GM21360 (cell line): ENCODE measurements around the gene NEDD4L.

Source experiments
- ATAC-seq: cut with Tn5 transposase; IDR thresholded peaks from one replicate; pipeline ENCODE4 v1.9.1; 2021; ENCODE audit warnings: mild to moderate bottlenecking, moderate library complexity; ENCODE audit not compliant: unreplicated experiment

The NEDD4L gene

DNA sequence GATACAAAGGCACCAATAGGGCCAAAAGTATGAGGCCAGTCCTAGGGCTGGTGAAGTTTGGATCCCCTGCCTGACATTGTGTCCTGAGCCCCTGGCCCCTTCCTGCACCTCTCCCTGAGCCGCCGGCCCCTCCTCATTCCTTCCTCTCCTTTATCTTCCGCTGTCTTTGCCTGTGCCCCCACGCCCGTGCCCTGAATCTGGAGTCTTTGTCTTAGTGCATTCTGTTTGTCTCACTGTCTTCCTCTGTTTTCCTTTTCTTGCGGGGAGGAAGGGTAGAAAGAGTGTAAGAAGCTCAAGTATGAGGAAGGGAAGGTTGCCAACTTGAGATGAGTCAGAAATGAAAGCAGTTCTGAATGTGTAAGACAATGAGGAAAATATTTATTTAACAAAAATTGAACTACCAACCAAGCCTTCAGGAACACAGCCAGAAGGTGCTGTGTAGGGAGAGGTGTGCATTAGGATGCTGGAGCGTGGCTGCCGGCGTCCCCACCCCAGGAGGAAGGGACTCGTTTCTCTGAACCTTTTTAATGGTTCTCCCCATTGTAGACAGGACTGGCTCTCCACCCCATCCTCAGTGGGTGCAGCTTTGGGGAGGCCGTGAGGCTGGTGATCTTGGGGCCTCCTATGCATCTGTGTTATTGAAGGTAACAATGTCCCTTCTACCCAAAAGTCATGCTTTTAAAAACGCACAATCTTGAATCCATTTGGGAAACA, 133.1 kb downstream of the NEDD4L start:
- ATAC-seq, result no peak

DNA sequence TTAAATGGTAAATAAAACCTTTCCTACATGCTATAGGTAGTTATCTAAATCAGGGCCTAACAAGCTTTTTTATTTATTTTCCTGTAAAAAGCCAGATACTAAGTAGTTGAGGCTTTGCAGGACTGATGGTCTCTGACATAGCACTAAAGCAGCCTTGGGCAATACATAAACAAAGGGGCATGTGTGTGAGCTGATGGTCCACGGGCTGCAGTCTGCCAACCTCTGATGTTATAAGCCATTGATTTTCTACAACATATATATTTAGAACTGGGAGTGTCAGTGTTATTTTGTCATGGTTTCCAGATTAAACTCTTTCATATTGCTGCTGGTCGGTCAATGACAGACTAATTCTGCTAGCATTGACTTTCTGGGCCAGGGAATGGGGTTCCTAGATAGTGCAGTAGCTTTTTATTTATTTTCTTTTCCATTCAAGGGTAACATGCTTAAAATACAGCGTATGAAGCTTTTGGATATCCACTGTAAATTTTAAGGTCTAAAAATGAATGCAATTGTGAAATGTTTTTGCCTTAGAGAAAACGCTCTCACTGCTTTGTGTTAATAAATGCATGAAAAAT, 134.0 kb downstream of the NEDD4L start:
- ATAC-seq, result no peak

DNA sequence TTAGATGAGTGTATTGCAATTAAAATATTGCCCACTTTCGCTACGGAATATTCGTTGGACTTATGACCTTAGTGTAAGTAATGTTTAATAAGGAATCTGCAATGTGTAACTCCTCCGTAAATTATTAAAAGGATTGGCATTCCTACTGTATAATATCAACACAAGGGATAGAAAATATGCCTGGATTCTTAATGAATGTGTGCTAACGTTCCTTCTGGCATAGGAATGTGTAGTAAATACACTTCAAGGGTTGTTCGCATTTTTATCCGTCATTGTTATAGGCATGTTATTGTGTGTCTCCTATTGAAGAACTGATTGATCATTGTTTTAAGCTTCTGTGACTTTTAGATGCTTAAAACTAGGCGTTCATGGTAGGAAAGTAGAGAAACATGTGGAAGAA, 134.5 kb downstream of the NEDD4L start:
- ATAC-seq, result no peak

DNA sequence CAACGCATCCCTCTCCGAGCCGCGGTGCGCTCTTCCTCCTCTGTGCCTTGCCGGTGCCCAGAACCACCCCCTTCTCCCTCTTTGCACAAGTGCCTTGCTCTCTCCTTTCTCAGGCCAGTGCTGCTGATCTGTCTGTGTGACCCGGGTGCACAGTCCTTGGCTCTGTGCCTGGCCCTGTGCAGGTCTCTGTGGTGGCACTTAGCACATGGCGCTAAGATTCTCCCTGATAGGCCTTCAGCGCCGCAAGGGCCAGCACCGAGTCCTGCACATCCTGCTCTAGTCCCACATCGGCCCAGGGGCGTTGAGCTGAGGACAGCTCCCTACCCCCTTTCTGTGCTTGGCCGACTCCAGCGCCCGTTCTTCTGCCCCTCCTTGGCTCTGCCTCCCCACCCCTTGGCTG, 136.1 kb downstream of the NEDD4L start:
- no peak for ATAC-seq

DNA sequence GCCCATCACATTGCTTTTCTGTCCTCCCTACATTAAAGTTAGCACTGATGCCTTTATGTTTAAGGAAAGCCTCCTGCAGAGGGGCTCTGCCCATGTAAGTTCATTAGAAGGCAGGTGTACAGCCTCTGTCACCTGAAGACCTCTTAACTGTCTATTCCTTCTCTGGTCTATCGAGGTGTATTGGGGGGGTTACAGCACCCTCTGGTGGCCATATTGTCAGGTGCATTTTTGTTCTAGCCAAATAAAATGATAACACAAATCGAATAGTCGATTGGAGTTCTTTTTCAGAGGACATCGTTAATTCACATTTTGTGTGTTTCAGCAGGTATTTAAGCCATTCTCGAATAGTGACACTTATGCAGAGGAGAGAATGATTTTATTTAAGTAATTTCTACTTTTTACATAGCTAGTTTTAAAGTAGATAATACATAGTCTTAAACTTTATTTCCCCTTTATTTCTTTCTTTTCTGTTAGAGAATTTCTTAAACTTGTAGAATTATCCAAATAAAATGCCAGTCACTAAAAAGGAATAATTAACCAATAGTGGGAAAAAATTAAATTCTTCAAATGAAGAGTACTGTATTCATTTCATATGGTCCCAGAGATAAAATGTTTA, 136.8 kb downstream of the NEDD4L start:
- ATAC-seq, result no peak

DNA sequence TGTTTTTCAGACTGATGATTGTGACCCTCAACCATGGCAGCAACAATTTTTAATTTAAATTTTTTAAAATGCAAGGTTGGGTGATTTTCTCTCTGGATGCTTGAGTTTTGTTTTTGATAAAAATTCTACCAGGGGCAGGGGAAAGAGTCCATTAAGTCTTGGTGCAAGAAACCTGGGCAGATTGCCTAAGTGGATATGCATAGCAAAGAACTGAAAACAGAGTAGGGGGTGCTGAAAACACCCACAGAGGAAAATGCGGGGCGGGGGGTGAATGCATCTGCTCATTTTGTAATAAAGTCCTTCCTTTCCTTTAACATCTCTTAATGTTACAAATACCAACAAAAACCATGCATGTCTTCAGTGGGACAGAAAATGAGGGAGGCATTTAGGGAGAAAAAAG, 138.0 kb downstream of the NEDD4L start:
- no peak for ATAC-seq

DNA sequence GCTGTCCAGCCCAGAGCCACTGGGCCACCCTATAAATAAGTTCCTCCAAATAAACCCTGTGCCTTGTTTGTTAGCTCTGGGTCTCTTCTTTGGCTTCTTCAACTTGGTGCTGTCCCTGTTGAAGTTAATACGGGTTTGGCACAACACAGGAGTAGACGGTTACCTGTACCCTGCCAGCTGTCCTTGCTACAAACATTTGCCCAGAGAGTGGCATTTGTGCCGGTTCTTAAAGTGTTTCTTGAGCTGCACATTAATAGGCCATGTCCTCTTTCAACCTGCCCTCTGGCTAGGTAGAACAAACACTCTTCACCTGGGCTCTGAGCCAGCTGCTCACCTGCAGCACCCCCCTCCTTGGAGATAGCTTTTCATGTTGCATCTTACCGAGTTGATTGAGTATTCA, 139.2 kb downstream of the NEDD4L start:
- no peak for ATAC-seq

DNA sequence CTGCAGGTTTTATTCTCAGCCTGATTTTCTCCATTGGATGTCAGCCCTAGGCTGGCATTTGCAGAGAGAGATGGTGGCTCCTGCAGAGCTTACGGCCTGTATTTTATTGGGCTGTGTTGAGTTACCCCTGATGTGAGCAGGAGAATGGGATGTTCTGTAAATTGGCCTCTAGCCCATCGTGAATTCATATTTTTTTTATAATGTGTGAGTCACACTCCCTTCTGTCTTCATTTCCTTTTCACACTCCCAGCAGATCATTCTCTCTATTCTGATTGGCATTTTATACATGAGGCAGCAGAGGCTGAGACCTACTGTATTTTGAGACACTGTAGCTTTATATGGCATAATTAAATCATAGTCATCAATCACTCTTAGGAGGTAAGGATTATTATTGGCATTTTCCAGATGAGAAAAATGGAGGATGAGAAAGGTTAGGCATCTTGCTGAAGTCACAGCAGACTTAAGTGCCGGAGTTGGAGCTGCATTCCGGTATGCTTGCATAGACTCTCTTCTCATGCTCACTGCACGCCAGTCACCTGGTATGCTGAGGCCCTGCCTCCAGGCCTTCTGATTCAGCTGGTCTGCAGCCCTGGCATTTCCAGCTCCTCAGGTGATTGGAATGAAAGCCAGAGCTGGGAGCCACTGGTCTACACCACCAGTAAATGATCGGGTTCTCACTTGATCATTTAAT, 142.4 kb downstream of the NEDD4L start:
- ATAC-seq, result no peak

DNA sequence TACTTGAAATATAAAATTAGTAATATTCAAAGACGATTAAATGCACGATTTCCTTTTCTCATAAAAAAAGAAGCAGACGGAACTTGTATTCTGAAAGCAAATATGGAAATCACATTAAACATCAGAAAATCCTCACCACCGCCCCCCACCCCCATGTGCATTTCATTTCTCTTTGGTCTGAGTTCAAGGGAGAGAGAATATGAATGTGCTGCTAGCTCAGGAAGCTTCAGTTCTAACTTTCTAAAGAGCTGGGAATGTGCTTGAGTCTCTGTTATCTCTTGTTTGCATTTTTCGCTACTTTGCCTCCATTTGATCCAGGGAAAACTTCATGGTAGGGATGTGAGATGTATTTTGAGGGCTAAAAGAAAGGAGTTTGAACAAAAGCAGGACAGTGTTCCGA, 143.6 kb downstream of the NEDD4L start:
- no peak for ATAC-seq

DNA sequence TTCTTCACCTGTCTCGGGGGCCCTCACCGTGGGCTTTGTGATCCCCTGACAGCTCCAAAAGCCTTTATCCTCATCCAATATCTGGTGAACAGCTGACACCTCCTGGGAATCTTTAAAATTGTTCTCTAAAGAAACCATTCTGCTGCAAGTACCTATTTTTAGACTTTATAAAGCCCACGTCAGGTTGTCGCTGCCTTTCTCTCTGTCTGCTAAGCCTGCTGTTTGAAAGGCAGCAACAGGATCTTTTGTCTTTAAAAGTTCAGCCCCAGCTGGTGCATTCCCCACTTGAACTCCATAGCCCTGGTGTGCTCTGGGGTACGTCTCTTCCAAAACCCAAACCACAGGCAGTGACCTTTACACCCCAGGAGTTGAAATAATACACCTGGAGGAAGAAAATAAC, 145.0 kb downstream of the NEDD4L start:
- ATAC-seq, result no peak

DNA sequence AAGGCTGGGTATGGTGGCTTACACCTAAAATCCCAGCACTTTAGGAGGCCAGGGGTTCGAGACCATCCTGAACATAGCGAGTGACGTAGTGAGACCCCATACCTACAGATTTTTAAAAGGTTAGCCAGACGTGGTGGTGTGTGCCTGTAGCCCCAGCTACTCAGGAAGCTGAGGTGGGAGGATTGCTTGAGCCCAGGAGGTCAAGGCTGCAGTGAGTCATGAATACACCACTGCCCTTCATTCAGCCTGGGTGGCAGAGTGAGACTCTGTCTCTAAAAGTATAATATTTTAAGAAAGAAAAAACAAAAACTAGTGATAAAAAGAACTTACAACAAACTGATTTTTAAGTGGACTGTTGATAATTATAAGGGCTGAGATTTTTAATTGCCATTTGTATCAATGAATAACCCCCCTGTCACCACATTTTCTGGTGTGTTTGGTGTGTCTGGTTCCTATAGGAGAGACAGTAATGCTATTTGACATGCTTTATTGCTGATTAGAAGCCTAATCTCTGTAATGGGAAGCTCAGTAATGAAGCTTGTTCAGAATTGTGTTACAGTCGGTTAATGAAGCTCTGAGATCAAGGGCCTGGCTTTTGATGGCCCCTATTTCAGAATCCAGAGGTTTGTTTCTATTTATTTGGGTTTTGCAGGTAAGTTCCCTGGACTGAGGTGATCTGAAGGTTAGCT, 147.0 kb downstream of the NEDD4L start:
- no peak for ATAC-seq

DNA sequence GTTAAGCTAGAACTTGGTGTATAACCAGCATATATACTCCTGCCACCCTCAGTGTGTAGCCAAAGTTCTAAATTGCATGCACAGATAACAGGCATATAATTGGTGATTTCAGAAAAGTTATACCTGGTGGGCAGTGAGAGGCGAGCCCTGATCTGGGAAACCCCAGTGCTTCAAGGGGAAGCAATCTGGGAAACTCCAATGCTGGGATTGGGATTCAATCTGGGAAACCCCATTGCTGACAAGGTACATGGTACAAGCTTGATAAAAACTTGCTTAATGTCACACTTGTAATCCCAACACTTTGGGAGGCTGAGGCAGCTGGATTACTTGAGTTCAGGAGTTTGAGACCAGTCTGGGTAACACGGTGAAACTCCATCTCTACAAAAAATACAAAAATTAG, 147.6 kb downstream of the NEDD4L start:
- no peak for ATAC-seq

DNA sequence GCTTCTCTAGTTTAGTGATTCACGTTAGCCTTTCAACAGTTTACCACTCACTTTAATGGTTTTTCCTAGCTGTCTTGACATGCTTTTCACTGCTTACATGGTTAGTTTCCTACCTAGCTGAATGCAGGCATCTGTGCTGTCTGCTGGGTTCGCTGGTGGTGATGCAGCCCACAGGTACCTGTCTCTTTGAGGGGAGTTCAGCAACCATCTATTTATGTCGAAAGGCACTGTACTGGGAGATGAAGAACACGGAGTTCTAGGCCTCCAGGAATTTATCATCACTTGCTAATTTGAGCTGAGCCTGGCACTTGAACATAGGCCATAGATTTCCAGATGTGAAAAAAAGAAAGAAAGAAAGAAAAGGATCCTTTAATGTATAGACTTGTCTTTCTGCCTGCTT, 148.5 kb downstream of the NEDD4L start:
- ATAC-seq, result no peak

DNA sequence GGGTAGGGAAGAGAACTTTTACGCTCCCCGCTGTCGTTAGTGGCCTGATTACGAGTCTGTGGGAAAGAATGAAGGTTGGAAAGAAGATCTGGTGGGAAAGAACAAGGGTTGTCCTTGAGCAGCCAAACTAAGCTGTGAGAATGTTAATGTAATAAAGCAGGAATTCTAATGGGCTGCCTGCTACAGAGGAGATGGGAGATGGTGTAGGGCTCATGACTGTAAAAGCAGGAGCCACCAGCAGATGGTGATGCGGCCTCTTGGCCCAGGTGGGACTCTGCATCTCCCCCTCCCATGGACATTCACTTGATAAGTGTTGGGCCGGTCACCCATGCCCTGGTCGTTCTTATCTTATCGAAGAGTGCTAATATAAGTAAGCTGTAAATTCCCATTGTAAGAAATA, 150.0 kb downstream of the NEDD4L start:
- ATAC-seq, result no peak

DNA sequence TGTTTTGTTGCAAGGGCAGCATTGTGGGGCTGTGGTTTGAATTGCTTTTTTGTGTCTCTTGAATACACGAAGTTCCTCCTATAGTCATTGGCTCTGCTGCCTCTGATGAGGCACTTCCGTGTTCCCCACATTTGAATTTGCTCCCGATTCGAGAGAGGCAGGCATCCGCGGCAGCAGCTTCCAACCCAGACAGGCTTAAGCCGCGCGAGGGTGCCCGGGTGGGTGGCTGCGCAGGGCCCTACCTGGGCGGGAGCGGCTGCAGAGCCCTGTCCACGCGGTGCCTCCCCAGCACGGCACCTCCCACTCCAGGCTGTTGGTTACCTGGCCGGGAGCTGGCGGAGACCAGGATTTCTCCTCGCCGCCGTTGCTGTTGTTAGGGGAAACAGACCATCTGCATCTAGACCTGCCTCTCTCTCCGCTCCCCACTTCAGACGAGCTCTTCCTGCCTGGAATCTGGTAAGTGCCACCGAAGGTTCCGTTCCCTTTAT, 151.3 kb downstream of the NEDD4L start:
- no peak for ATAC-seq

DNA sequence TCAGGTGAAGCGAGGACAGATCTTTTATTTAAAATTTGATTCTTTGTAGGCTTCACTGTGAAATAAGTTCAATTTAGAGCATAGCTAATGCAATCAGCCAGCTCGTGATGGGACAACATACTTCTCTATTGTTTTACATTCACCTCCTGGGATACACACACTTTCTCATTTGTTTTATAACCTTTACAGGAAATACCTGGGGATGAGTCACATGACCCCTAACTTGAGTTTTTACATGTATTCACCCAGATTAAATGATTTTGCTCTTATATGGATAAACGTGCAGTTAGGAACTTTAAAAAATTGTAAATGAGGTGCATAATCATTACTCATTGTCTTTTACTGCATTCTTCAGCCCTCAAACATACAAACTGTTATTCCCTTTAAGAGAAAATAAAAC, 152.1 kb downstream of the NEDD4L start:
- no peak for ATAC-seq

DNA sequence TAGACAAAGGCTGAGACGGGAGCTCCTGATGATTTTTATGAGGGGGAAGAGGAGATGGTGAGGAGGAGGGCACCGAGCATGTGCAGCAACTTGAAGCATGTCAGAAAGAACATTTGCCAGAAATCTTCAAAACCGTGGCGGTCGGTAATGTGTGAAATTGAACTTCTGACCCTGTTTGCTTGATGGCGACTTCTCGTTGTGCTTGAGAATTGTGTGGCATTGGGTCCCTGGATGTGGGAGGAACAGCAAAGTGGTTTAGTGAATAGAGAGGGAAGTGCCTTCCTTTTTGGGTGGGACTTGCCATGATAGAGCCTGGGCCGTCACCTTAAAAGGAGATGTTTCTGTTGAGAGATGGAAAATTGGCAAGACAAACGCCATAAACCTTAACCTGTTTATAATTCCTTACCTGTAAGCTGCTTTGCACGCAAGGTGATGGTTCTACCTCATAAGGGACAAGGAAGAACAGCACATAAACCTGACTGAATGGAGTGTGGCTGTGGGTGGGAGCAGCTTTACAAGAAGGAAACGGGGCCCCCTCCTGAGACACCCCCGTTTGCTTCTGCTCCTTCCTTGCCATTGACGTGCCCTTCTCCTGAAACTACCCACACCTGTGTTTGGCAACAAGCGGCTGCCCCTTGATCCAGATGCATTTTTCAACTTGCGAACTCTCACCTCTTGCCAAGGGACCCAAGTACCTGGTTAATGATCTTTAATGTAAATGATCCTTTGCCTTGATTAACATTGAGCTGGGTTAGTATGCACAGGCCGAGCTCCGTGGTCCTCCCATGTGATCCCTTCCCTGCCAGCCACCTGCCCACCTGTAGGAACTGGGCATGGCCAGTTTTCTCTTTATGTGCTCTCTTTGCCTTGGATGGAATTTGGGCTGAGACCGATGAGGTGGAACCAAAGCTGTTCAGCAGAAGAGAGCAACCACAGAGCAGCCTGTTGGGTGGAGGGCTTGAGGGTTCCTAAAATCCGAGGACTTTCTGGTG, 153.2 kb downstream of the NEDD4L start:
- no peak for ATAC-seq

DNA sequence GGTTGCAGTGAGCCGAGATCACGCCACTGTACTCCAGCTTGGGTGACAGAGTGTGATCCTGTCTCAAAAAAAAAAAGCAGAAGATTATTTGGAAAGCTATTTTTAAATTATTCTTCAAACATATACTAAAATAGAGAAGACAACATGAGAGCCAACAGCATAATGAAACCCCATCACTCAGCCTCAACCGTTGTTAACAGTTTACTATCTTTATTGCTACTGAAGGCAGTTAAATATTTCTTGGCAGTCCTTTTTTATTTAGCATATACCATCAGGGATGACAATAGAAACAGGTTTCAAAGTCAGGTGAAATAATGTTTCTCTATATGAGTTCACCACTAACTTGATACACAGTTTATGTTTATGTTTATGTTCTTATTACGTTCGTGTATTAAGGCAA, 157.2 kb downstream of the NEDD4L start:
- no peak for ATAC-seq

DNA sequence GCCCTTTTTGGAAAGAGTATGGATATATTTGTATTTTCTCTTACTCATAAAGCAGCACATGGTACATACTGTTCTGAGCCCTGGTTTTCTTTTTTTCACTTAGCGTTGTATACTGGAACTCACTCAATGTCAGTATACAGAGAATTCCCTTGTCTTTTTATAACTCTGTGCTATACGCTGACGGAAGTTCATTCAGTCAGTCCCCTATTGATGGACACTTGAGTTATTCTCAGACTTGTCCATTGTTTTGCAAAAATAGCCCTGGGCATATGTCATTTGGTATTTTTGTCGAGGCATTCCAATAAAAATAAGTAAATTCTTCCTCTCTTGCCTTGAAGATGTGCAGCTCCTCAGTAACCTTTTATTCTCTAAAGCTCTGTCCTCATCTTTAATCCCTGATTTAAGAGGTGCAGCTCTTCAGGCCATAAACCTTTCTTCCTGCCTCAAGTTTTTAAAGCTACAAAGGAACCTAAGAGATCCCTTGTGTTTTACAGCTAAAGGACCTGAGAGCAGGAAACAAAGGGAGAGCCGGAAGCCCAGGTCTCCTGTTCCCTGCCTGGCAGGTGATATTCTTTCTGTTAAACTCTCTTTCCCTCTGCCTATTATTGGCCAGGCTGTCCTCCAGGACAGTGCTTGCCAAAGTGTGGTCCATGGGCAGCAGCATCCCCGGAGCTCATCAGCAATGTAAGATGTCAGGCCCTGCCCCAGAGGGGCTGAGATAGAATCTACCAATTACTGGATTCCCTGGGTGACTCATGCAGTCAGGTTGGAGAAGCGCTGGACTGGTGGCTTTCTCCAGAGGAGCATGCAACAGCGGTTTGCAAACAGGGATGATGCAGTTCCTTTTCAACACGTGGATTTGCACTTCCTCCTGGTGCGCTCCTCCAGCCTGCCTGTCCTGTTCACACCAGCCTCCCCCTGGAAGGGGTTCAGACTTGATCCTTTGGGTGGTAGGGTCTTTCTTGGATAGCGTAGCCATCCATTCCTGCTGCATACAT, 158.0 kb downstream of the NEDD4L start:
- no peak for ATAC-seq
